NCI-H1436 (cell line): ENCODE results near the gene BATF.
"Not testable (repeated sequence)": the region's sequence is repeated elsewhere in the genome, so short reads cannot be mapped to it uniquely, and the experiment has no call there.

Experiments used
- DNase-seq: peaks from one replicate; lab custom pipeline; 2025; lab: John Stamatoyannopoulos, UW

Gene BATF, protein sequence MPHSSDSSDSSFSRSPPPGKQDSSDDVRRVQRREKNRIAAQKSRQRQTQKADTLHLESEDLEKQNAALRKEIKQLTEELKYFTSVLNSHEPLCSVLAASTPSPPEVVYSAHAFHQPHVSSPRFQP

DNA sequence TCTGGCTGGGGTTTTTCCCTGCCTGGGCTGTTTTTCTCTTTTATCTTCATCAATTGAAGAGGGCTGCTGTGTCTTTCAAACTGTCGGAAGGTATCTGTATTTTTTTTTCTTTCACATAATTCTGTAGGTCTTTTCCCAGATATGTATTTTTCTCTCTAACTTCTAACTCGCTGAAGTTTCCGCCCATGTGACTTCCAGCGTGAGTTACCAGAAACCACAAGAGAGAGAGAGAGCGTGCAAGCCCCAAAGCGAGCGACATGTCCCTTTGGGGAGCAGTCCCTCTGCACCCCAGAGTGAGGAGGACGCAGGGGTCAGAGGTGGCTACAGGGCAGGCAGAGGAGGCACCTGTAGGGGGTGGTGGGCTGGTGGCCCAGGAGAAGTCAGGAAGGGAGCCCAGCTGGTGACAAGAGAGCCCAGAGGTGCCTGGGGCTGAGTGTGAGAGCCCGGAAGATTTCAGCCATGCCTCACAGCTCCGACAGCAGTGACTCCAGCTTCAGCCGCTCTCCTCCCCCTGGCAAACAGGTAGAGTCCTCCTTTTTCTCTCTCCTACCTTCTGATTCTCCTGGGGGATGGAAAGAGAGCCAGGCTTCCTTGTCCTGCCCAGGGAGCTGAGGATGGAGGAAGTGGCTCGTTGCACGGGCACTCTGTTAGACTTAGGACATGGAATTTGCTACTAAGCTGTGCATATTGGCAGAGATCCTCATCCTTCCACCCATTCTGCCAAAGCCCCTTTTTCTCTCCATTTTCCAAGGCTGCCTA, at the start of gene BATF:
Gene BATF (plus strand): TSS at position 246 of the 759 bp plus-strand sequence. CDS start 214 bp downstream, at position 460.
- no peak for DNase-seq

DNA sequence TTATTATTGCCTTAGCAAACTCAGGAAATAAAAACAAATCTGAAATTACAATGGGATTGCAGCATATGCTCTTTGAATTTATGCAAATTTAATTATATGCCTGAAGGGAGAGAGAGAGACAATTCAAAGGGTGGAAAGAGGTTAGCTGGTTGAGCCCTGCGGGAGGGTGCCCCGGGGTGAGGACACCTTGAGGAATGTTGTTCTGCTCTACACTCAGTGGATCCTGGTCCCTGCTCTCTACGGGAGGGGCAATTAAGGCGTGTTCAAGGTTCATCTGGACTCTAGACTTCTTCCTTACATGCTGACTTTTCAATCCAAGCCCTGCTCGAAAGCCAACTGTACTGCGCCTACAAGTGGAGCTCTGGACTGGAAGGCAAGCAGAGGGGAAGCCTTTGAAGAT, 48.1 kb upstream of the BATF start:
- DNase-seq: not testable (repeated sequence)

DNA sequence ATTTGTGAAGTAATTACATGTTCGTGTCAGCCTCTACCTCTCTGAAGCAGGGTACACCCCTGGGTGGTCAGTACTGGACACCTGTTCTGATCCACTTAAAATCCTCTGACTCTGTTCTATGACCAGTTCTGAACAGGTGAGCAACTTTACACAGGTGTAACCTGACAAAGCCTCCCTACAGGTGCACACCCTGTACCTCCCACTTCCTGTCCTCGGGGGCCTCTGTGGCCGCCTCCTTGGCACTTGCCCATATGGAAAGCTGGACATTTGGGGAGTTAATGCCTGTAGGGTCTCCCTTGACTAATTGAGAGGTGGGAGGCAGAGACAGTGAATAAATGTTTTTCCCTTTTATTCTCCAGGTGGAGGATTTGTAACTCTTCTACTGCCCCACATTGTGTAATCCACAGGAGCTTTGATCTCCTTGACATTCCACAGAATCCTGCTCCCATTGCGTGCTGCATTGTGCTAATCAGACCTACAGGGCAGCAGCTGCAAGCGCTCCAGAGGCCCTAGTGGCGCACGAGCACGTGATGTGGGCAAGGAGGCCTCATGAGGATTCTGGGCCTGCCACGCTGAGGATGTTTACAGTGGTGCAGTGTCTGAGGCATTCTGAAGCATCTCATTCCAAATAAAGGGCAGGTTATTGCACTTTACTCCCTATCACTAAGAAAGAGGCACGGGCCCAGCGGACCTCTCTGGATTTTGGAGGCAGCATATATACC, 45.8 kb upstream of the BATF start:
- peak; percentile 74 for DNase-seq

DNA sequence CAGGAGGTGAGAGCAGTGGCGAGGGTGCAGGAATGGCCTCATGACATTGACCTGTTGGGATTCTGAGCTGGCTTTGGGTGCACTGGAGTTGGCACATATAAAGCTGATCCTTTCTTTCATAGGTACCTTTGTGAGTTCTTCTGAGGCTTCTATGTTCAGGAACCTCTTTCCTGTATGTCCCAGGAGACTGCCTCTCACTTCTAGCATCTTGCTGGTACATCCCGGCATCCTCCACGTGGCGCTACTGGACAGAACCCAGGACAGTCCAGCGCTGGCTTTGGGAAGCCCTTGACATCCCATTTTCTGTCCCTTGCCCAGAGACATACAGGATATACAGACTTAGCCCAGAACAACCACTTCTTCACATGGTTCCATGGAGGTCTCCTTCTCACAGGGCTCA, 44.4 kb upstream of the BATF start:
- no peak for DNase-seq

DNA sequence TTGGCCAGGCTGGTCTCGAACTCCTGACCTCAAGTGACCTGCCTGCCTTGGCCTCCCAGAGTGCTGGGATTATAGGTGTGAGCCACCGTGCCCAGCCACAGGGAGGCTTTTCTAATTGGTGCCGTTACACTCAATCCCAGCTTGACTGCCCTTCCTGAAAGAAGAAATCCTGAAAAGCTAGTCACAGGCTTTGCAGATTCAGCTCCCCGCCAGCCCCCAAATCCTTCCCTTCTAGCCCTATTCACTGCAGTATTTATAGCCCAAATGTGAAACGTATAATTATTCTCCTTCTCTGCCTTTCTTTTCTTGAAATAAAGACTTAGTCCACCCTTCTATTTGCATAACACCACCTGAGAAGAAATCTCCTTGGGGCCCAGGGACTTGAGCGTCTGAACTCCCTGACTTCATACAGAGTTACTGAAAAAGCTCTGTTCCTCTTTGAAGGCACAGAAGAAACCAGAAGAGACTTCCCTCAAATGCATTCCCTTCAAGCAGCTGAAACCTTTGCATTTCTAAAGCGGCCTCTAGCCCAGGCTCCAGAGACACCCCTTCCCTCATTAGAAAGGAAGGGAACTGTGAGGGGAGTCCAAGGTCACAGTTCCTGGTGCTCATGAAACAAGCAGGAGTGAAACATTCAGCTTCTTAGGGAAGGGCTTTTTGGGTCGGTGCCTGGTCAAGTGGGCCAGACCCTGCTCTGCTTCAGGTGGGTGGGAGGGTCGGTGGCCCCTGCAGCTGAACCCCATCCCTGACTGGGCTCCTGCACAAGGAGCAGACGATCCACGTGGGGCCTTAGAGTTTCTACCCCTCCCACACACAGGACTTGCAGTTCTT, 42.3 kb upstream of the BATF start:
- no peak for DNase-seq

DNA sequence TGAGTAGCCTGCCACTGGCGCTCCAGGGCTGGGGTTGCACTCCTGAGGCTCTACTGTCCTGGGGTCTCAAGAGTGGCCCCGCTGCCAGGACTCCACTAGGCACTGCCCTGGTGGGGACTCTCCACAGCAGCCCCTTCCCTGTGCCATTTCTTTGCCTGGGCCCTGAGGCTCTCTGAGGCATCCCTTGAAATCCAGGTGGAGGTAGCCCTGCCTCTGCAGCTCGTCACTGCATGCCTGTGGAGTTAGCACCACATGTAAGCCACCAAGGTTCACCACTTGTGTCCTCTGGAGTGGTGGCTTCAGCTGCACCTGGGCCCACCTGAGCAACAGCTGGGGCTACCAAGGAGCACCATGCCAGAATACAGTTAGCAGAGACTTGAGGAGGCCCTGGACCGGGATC, 39.9 kb upstream of the BATF start:
- DNase-seq: no peak

DNA sequence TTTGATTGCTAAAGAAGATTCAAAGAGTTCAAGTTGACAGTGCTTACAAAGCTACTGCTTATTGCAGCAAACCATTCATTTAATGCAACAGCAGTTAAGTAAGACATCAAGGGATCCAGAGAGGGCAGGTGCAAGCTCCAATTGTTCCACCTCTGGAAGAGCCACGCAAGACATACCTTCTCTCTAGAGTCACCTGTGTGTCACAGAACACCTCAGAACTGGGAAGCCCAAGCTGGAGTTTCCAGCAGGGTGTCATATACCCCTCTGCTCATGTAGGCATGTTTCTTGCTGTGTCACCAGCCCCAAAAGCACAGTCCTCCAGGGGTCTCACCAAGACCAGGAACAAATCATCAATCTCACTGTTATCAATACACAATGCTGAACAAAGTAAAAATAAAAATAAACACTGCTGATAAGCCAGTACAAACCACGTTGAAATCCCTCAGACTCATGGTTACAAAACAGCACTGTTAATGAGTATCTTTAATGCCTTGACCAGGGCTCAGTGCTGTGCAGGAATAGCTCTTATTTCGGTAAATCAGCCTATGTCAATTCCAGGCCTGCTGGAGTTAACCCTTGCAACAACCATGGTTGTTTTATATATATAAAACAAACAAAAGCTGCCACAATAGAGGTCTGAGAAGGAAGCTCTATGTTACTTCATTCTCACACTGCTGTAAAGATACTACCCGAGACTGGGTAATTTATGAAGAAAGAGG, 37.4 kb upstream of the BATF start:
- no peak for DNase-seq

DNA sequence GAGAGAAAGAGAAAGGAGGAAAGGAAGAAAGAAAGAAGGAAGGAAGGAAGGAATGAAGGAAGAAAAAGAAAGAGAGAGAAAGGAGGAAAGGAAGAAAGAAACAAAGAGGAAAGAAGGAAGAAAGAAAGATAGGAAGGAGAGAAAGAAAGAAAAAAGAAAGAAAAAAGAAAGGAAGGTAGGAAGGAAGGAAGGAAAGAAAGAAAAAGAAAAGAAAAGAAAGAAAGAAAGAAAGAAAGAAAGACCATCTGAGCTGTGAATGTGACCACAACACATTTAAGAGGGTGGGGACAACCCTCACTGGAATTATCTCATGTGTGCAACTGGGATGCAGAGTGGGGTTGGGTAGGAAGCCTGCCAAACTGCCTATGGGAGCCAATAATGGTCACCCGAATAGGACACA, 36.0 kb upstream of the BATF start:
- no peak for DNase-seq

DNA sequence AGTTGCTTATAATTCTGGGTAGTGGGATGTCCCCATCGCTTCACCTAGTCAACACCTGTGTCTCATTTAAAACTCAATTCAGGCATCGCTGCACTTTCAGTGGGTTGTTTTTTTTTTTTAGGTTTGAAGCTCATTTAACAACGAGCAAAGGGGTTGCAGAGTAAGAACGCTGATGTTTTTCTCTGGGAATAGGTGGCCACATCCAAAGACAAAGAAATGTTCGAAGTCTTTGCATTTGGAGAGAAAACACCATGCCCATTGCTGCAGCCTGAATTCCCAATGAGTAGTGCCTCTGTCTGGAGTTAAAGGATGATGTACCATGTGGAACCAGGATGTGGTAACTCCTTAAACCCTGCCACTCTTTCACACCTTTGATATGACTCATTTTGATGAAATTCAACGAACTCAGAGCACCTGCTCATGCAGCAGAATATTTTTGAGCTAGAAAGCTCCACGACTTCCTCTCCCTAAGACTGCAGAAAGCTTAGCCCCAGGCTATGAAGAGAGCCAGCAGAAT, 35.1 kb upstream of the BATF start:
- no peak for DNase-seq

DNA sequence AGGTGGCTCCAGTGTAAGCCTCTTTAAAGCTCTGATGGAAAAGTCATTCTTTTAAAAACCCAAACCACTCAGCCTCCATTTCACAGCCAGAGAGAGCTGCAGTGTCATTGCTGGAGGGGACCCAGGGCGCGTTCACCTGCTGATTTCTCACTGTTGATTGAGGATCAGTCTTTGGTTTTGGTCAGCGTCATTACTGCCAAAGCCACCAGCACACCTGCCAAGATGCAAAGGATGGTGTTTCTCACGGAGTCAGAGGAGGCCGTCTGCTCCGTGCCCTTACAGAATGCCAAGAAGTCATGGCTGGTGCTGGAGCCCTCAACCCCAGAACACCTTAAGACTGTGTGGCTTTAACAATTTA, 32.8 kb upstream of the BATF start:
- DNase-seq: no peak

DNA sequence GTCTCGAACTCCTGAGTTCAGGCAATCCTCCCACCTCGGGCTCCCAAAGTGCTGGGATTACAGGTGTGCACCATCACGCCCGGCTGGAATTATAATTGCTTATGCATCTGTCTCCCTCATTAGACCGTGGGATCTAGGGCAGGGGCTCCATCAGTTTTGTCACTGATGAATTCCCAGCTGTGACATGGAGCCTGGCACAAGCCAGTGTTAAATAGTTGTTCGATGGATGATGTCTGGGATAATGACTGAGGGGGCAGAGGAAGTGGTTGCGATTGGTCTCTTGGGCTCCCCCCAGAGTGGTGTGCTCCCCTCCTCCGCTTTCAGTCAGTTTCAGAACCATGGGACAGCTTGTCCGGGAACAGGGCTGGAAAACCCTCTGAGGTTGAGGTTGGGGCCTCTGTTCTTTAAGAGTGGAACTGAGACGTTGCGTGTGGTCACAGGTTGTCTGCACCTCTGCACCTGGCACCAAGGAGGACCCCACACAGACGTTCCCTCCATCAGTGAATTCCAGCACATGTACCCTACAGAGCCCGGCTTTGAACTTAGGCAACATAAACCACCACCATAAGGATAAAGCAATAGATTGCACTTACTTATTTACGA, 30.8 kb upstream of the BATF start:
- DNase-seq: no peak

DNA sequence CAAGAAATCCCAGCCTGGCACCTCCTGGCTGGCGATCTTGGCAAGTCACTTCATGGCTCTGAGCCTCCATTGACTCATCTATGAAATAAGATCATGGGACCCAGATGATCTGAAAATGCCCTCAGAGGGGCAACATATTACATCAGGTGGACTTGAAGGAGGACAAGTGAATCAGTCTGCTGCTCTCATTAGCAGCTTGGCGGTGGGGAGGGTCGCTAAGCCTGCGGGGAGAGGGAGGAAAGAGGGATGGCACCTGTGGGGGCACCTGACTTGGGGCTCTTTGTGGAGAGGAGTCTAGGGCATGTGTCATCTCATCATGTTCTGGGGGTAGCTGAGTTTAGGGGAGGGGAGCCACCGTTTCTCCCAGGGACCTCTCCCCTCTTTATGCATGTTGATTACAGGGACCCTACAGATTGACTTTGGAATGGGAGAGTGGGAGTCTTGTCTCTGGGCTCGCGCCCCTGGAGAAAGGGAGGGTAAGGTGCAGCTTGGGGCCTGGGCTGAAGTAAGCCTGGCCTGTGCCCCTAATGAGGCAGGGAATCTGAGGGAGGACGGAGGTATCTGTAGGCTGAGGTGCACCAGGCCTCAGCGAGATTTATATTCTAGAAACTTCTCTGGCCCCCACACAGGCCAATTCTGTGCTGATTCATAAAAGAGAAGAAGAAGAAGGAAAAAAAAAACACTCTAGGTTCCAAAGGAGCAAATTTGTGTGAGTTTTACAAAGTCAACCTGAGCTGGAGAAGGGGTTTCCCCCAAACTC, 29.3 kb upstream of the BATF start:
- DNase-seq: no peak

DNA sequence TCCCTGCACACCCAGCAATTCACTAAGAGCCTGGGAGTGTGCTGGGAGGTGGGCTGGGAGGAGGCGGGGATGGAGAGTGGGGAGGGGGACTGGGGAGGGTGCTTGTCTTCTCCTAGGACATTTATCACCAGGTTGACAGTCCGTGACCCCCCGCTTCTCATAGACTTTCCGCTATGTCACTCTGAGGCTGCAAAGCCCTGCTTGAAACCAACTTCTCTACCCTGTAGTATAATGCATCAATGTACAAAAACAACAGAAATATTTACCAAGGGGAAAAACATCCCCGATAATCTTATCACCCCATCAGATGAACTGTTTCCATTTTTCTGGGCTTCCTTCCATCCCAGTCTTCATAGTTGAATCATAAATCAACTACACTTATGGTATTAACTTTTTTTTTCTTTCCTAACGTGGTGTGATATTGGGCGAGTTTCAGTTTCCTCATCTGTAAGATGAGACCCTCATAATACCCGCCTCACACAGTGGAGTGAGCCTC, 28.6 kb upstream of the BATF start:
- no peak for DNase-seq

DNA sequence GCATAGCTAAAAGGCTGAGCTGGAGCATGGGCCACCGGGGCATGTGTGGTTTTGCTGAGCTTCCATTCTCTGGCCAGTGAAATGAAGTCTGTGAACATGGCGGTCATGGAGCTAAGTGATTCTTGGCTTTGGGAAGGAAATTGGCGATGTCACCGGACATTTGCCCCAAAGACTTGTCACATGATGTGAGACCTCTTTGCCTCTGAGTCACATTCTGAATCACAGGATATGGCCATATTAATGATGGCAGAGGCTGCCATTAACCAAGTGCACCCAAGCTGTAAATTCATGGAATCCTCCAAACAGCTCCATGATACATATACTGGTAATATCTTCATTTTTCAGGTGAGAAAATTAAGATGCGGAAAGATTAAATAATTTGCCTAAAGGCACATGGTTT, 27.4 kb upstream of the BATF start:
- no peak for DNase-seq

DNA sequence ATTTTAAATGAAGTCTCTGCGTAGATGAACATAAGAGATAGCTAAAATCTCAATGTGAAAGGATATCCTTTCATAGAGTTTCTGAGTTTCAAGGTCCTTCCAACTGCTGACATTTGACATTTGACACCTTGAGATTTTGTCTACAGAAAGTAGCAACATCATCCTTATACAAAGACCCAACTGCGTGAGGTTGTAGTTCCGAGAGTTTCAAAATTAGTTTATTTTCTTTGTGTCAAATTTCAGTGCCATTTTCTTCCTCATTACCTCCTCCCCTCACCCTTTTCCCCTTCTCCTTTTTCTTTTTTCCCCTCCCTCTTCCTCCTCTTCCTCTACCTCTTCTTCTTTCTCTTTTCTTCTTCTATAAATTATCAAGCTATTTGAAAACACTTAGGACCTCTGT, 26.9 kb upstream of the BATF start:
- DNase-seq: no peak

DNA sequence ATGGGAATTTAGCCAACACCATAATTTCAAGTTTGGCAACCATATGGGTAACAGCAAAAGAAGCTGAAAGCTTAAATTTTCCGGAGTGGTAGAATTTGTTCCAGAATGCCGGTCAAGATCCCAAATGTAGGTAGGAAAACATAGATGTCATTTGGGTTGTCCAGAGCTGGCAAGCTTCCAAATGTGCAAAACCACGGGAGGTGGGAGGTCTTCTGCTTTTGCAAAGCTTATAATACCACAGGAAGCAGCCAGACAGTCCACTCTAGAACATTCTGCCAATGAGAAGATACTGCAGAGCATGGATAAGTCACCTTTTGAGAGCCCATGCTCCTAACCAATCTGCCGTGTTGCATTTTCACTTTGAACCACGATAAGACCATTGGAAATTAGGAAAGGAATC, 26.4 kb upstream of the BATF start:
- DNase-seq: no peak

DNA sequence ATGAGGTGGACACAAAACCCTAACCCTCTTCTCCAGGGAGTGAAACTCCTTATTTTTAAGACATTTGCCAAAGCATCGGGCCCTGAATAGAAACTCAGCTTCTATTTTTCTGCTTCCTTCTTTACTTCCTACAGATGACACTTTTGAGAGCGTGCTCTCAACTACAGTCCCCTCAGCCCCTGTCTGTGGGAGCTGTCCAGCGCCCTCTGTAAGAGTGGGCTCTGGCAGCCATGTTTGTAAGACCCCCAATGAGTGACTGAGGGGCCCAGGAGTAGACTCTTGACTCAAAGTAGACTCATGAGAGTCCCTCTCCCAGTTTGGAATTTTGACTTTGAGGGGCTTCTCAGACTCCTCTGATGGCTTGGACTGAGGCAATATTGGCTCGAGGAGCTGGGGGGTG, 25.5 kb upstream of the BATF start:
- DNase-seq: no peak

DNA sequence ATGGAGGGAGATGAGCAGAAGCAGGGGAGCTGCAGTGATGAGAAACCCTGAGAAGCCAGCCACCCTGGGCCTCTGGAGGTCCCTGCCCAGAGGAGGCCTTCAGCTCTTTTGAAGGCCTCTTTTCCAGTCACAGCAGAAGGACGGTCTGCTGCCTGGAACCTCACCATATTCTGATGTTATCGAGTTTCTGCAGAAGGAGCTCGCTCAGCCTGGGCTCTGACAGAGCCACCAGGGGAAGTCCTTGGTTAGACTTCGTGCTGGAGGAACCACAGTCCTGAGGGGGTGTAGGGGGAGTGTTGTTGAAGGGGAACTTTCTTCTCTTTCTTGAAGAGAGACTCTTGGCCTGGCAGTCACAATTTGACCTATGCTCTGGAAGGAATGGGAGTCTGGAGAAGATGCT, 25.1 kb upstream of the BATF start:
- no peak for DNase-seq

DNA sequence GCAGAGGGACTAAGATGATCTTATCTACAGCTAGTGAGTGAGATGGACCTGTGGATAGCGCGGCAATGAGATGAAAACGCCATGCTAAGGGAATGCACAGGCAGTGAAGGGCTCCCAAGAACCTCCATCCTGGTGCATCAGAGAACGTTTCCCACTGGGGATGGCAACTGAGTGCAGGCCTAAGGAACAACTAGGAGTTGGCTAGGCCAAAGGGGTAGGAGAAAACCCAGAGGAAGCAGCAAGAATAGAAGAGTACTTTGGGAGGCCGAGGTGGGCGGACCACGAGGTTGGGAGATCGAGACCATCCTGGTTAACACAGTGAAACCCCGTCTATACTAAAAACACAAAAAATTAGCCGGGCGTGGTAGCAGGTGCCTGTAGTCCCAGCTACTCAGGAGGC, 24.6 kb upstream of the BATF start:
- no peak for DNase-seq

DNA sequence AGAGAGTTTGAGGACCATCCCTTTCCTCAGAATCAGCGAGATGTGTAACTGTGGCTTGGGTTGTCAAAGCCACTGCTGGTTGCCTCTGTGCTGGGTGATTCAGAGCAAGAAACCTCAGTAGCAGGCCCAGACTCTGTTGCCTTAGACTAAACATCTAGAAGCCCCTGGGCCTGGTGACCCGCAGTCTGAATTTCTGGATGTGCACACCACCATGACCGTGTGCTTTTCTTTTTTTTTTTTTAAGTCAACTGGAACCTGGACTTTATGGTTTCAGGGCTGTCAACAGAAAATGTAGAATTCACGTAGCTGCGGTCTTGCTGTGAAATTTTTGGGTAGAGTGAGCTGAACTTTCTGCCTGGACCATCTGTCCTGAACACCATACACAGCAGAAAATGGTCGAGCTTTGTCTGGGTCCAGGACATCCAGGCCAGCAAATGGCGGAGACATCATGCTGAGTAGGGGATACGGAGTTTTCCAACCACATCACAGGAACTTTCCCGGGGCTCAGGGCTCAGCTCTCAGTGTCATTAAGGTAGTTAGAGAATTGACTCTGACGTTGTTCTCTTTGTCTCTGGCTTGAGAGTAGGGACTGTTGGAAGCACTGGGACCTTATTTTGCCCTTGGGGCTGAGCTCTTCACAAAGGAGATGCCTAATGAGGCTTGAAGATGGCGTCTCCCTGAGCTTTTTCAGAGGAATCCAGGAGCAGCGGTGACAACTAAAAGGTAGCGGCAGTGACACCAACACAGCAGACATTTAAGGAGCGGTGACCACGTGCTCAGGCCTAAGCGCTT, 23.0 kb upstream of the BATF start:
- DNase-seq: no peak
